ENCODE measurements around the gene SH3BP4. TPM values are rescaled to one million over a fixed set of nuclear protein-coding genes. Genes with fewer than 3 reads are reported as not detected.

Gene SH3BP4
- total RNA-seq, 1 donor, result 121 TPM

DNA sequence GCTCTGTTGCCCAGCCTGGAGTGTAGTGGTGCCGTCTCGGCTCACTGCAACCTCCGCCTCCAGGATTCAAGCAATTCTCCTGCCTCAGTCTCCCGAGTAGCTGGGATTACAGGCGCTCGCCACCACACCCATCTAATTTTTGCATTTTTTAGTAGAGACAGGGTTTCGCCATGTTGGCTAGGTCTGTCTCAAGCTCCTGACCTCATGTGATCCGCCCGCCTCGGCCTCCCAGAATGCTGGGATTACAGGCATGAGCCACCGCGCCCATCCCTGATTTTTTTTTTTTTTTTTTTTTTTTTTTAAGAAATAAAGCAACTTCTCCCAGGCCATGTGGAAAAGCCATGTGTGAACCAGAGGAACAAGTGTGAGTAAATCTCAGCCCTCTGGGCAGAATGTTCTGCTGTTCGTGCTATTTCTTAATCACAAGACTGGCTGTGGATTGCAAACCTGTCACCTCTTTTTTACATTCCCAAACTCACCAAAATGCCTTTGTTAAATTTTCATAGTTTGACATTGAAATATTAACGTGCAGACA, 6.4 kb upstream of the SH3BP4 start:
- Histone ChIP-seq H3K4me3 (ENCODE audit: insufficient read depth, low read length) (no peak overlapping the region), H3K36me3 (ENCODE audit: insufficient read depth, low read length) (no peaks in the 10 kb centered on the region), H4K20me1 (ENCODE audit: insufficient read depth, low read length) (no peaks in the 10 kb centered on the region), H3K27ac (ENCODE audit: low read depth, low read length) (no peak overlapping the region), H3K4me1 (ENCODE audit: insufficient read depth, low read length) (peaks cover 13% of the 10 kb centered on the region), H2AFZ (ENCODE audit: low read length) (no peak overlapping the region), H3K4me2 (ENCODE audit: insufficient read depth, low read length) (no peak overlapping the region), H3K79me2 (ENCODE audit: insufficient read depth, low read length) (no peaks in the 10 kb centered on the region), H3K9me3 (ENCODE audit: low read depth, low read length) (no peaks in the 10 kb centered on the region), H3K27me3 (ENCODE audit: insufficient read depth, low read length) (peaks cover 7% of the 10 kb centered on the region)
- TF ChIP-seq, protein P1, sequence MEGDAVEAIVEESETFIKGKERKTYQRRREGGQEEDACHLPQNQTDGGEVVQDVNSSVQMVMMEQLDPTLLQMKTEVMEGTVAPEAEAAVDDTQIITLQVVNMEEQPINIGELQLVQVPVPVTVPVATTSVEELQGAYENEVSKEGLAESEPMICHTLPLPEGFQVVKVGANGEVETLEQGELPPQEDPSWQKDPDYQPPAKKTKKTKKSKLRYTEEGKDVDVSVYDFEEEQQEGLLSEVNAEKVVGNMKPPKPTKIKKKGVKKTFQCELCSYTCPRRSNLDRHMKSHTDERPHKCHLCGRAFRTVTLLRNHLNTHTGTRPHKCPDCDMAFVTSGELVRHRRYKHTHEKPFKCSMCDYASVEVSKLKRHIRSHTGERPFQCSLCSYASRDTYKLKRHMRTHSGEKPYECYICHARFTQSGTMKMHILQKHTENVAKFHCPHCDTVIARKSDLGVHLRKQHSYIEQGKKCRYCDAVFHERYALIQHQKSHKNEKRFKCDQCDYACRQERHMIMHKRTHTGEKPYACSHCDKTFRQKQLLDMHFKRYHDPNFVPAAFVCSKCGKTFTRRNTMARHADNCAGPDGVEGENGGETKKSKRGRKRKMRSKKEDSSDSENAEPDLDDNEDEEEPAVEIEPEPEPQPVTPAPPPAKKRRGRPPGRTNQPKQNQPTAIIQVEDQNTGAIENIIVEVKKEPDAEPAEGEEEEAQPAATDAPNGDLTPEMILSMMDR (IDR thresholded peaks at IDR 0.05; ENCODE audit: extremely low read depth, low read depth, low read length), result no peak
- DNase-seq (ENCODE audit: insufficient read length, low spot score, missing footprints), result no peak

DNA sequence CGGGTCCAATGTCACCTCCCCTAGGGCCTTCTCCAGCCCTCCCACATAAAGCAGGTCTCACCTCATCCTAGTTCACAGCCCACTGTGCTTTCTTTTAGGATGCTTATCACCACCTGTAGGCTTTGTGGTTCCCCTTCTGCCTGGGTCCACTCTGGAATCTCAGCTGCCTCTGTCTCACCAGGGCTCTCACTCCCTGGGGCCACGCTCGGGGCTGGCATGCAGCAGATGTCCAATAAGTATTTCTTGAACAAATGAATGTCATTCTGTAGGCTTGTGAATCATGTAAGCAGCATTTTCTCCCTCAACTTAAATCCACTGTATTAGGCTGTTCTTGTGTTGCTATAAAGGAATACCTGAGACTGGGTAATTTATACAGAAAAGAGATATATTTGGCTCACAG, 4.3 kb upstream of the SH3BP4 start:
- no peak overlapping the region for H3K4me3 ChIP-seq (ENCODE audit: insufficient read depth, low read length)
- peaks cover 22% of the 10 kb centered on the region for H3K4me1 ChIP-seq (ENCODE audit: insufficient read depth, low read length)
- no peaks in the 10 kb centered on the region for H4K20me1 ChIP-seq (ENCODE audit: insufficient read depth, low read length)
- H3K9me3 ChIP-seq (ENCODE audit: low read depth, low read length), result no peaks in the 10 kb centered on the region
- TF ChIP-seq, protein P1 (IDR thresholded peaks at IDR 0.05; ENCODE audit: extremely low read depth, low read depth, low read length), result no peak
- H3K36me3 ChIP-seq (ENCODE audit: insufficient read depth, low read length), result no peaks in the 10 kb centered on the region
- no peak for DNase-seq (ENCODE audit: insufficient read length, low spot score, missing footprints)
- H3K27ac ChIP-seq (ENCODE audit: low read depth, low read length), result no peak overlapping the region
- H2AFZ ChIP-seq (ENCODE audit: low read length), result no peak overlapping the region
- no peak overlapping the region for H3K4me2 ChIP-seq (ENCODE audit: insufficient read depth, low read length)
- H3K79me2 ChIP-seq (ENCODE audit: insufficient read depth, low read length), result peaks cover 6% of the 10 kb centered on the region
- H3K27me3 ChIP-seq (ENCODE audit: insufficient read depth, low read length), result no peaks in the 10 kb centered on the region

DNA sequence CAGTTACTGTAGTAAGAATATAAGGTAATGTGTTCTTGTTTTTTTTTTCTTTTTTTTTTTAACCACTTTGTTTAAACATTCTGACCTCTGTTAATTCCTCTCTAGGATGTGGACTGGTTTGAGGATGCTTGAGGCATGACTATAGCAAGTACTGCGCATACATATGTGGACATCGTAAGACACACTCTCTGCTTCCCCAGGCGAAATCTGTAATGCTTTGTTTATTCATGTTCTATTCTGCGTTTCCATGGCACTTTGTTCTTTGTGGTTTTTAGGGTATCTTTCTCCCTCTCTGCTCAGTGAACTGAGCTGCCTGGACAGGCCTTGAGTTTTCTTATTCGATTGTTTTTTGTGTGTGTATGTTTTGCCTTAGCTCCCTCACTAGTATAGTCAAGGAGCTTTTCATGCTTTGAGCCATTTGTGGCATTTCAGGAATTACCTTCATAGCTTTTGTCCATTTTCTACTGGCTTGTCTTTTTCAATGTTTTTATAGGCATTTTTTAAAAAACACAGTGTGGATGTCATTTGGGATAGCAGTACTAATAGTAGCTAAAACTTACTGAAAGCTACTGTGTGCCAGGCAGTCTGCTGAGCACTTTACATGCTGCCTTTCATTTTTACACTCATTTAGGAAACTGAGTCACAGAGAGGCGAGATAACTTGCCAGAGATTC, 1.9 kb upstream of the SH3BP4 start:
- peaks cover 36% of the 10 kb centered on the region for H3K4me1 ChIP-seq (ENCODE audit: insufficient read depth, low read length)
- no peak overlapping the region for H2AFZ ChIP-seq (ENCODE audit: low read length)
- H3K36me3 ChIP-seq (ENCODE audit: insufficient read depth, low read length), result no peaks in the 10 kb centered on the region
- H4K20me1 ChIP-seq (ENCODE audit: insufficient read depth, low read length), result peaks cover 19% of the 10 kb centered on the region
- peak overlapping the region; percentile 26 for H3K4me3 ChIP-seq (ENCODE audit: insufficient read depth, low read length)
- TF ChIP-seq, protein P1 (IDR thresholded peaks at IDR 0.05; ENCODE audit: extremely low read depth, low read depth, low read length), result no peak
- peak overlapping the region; percentile 96 for H3K27ac ChIP-seq (ENCODE audit: low read depth, low read length)
- peak; percentile 98 for DNase-seq (ENCODE audit: insufficient read length, low spot score, missing footprints)
- H3K79me2 ChIP-seq (ENCODE audit: insufficient read depth, low read length), result peaks cover 29% of the 10 kb centered on the region
- no peaks in the 10 kb centered on the region for H3K27me3 ChIP-seq (ENCODE audit: insufficient read depth, low read length)
- H3K4me2 ChIP-seq (ENCODE audit: insufficient read depth, low read length), result peak overlapping the region; percentile 62
- no peaks in the 10 kb centered on the region for H3K9me3 ChIP-seq (ENCODE audit: low read depth, low read length)

DNA sequence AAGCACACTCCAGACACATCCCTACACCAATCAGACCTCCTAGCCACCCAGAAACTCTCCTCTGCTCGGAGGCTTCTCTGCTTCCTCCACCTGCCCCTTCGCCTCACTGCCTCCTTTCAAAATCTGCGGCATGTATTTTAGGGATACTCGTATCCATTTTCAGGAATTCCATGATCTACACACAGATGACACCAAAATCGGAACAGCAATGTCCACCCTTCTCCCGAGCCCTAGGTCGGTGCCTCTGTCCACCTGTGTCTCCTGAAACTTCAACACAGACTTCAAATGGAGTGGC, 1.4 kb upstream of the SH3BP4 start:
- Histone ChIP-seq H2AFZ (ENCODE audit: low read length) (no peak overlapping the region), H3K9me3 (ENCODE audit: low read depth, low read length) (no peaks in the 10 kb centered on the region), H3K4me3 (ENCODE audit: insufficient read depth, low read length) (peak overlapping the region; percentile 26), H3K79me2 (ENCODE audit: insufficient read depth, low read length) (peaks cover 34% of the 10 kb centered on the region), H3K4me1 (ENCODE audit: insufficient read depth, low read length) (peaks cover 41% of the 10 kb centered on the region), H3K36me3 (ENCODE audit: insufficient read depth, low read length) (peaks cover 5% of the 10 kb centered on the region), H3K27me3 (ENCODE audit: insufficient read depth, low read length) (no peaks in the 10 kb centered on the region), H3K27ac (ENCODE audit: low read depth, low read length) (peak overlapping the region; percentile 96), H4K20me1 (ENCODE audit: insufficient read depth, low read length) (peaks cover 24% of the 10 kb centered on the region), H3K4me2 (ENCODE audit: insufficient read depth, low read length) (peak overlapping the region; percentile 62)
- TF ChIP-seq, protein P1 (IDR thresholded peaks at IDR 0.05; ENCODE audit: extremely low read depth, low read depth, low read length), result no peak
- DNase-seq (ENCODE audit: insufficient read length, low spot score, missing footprints), result peak; percentile 73

Measured in osteoblast (primary cell).